Kidney (tissue), 14 donors: ENCODE data around the gene MAN1A2. TPM values are rescaled to one million over a fixed set of nuclear protein-coding genes. Genes with fewer than 3 reads are reported as not detected.

Experiments used
- DNase-seq, 5 donors: peaks; one replicate each; pipeline ENCODE4 v3.0.0-alpha.2; 2013 to 2020
- FAIRE-seq: peaks from 2 replicates; lab custom pipeline; 2012; peaks lifted over from hg19 to GRCh38; lab: Jason Lieb, UNC
- H3K27ac ChIP-seq, 2 donors: one replicate each; pipeline ENCODE4 v1.7.0; 2013; ENCODE audit warnings: low read depth in 2 of 2, low read length in 2 of 2, inconsistent platforms in 1 of 2
- H3K27me3 ChIP-seq: one replicate; pipeline ENCODE4 v1.7.1; 2013; ENCODE audit warnings: low read length, inconsistent platforms; ENCODE audit not compliant: control insufficient read depth, insufficient read depth
- H3K36me3 ChIP-seq, 3 donors: one replicate each; pipeline versions ENCODE4 v1.7.0 to v1.7.1; 2013; ENCODE audit warnings: low read length in 3 of 3, control low read depth in 1 of 3, inconsistent platforms in 1 of 3; ENCODE audit not compliant: insufficient read depth in 3 of 3, control insufficient read depth in 2 of 3
- H3K4me1 ChIP-seq, 3 donors: one replicate each; pipeline versions ENCODE4 v1.7.0 to v1.7.1; 2013; ENCODE audit warnings: low read length in 3 of 3, inconsistent platforms in 1 of 3, low read depth in 1 of 3; ENCODE audit not compliant: control insufficient read depth in 2 of 3, insufficient read depth in 2 of 3
- H3K4me3 ChIP-seq, 3 donors: one replicate each; pipeline versions ENCODE4 v1.7.0 to v1.8.1; 2013; ENCODE audit warnings: low read length in 3 of 3, control low read depth in 1 of 3, inconsistent platforms in 1 of 3
- H3K9ac ChIP-seq, 3 donors: one replicate each; pipeline versions ENCODE4 v1.7.0 to v1.7.1; 2013; ENCODE audit warnings: low read length in 3 of 3, control low read depth in 1 of 3, inconsistent platforms in 1 of 3
- H3K9me3 ChIP-seq, 3 donors: one replicate each; pipeline versions ENCODE4 v1.7.0 to v1.7.1; 2013; ENCODE audit warnings: low read length in 3 of 3, control low read depth in 1 of 3, inconsistent platforms in 1 of 3; ENCODE audit not compliant: control insufficient read depth in 2 of 3, insufficient read depth in 1 of 3
- CTCF ChIP-seq: IDR thresholded peaks from 3 replicates; pipeline ENCODE4 v1.5.1; 2012; ENCODE audit warnings: mild to moderate bottlenecking, moderate library complexity, borderline replicate concordance; ENCODE audit not compliant: insufficient read depth; ENCODE audit errors: extremely low read depth
- intact Hi-C: fragments of 100-400 bp; cut with DNase I; formaldehyde crosslinking; loops from one replicate; pipeline ENCODE4 v1.11.1; 2022
- polyA plus RNA-seq: library from polyadenylated mRNA; stranded (reverse); fragments of 350-450 nt; fragmentation: Illumina TruSeq; extraction: RNeasy Lipid Tissue Mini Kit (QIAGEN cat#74804); gene quantifications from one replicate; pipeline ENCODE4 v1.2.3, GENCODE V29; 2014; ENCODE audit warnings: low read depth, low replicate concordance; ENCODE audit not compliant: insufficient read depth
- total RNA-seq: library from RNA; stranded (reverse); fragmentation: NEBNext Ultra II Directional; extraction: Animal tissue kit (Norgen Biotek cat#: 25700); gene quantifications from one replicate; pipeline ENCODE4 v1.2.1, GENCODE V29; 2021
- donor health status: control.
- donor health status: control.
- donor health status: control.
- donor health status: control.
- donor health status: control.
- donor health status: DM: yes; HTN: yes; CAD: no.
- donor health status: Normal renal cell carcinoma (clear cell type).

The MAN1A2 gene
- total and polyA plus RNA-seq, 2 donors from 2014 or later = 8.0 to 54.4 TPM

DNA sequence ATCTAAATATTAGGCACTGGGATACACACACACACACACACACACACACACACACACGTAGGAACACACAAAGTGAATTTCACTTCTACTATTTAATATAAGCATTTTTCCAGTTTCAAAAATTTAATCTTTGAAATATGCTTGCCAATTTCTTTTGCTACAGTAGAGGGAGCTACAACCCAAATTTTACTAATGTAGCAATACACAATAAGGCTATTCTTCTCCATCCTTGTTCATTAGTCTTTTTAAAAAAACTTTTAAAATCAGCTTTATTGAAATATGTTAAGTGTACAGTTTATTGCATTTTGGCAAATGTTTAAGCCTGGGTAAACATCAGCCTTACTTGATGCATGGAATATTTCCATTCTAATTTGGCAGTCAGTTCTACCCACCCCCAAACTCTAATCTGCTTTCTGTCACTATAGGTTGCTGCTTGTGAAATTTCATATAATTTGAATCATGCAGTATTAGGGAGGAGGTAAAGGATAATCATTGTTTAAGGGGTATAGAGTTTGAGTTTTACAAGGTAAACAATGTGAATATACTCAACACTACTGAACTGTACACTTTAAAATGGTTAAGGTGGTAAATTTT is 145.6 kb downstream of the MAN1A2 start:
- Histone ChIP-seq H3K9me3 (no peaks in the 10 kb centered on the region), H3K4me1 (no peaks in the 10 kb centered on the region), H3K27me3 (no peaks in the 10 kb centered on the region), H3K36me3 (peaks cover 0 to 4% (median 0%) of the 10 kb centered on the region in 3 donors), H3K4me3 (no peak overlapping the region), H3K9ac (no peak overlapping the region), H3K27ac (no peak overlapping the region)
- peak; percentile 55 for TF ChIP-seq CTCF
- FAIRE-seq = peak; percentile 89
- intact Hi-C loops = no loop called here
- DNase-seq = peak in 2 of 5 donors; percentile 26 to 40

GRCh38 chr1:117523111-117523510 is 155.9 kb downstream of the MAN1A2 start:
- TF ChIP-seq CTCF = no peak
- no peaks in the 10 kb centered on the region for H3K4me1 ChIP-seq
- H3K36me3 ChIP-seq = no peaks in the 10 kb centered on the region
- DNase-seq = no peak
- no peaks in the 10 kb centered on the region for H3K27me3 ChIP-seq
- H3K4me3 ChIP-seq = no peak overlapping the region
- H3K27ac ChIP-seq = no peak overlapping the region
- intact Hi-C loops = no loop called here
- no peak for FAIRE-seq
- no peaks in the 10 kb centered on the region for H3K9me3 ChIP-seq
- H3K9ac ChIP-seq = no peak overlapping the region

DNA sequence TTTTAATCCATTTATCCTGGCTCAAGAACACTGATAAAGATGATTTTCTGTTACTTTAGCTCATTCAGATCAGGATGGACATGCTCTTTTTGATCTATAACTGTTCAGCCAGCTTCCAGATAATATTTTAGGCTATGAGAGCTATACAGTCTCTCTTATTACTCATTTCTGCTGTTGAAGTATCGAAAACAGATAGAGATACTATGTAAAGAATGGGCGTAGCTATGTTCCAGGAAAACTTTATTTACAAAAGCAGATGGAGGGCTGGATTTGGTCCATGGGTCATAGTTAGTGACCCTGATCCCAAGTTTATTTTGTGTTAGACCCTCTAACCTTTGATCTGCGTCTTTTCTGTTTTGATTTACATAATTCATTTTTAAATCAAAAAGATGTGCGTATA is 159.8 kb downstream of the MAN1A2 start:
- no peak overlapping the region for H3K4me3 ChIP-seq
- no peaks in the 10 kb centered on the region for H3K4me1 ChIP-seq
- FAIRE-seq (no peak), DNase-seq (no peak)
- TF ChIP-seq CTCF = no peak
- H3K9ac ChIP-seq = no peak overlapping the region
- intact Hi-C loops = no loop called here
- H3K27me3 ChIP-seq = no peaks in the 10 kb centered on the region
- H3K36me3 ChIP-seq = no peaks in the 10 kb centered on the region
- H3K9me3 ChIP-seq = no peaks in the 10 kb centered on the region
- no peak overlapping the region for H3K27ac ChIP-seq
